ENCODE results near the gene SPACDR. TPM values are rescaled to one million over a fixed set of nuclear protein-coding genes. Genes with fewer than 3 reads are reported as not detected.
A peak's percentile ranks its signal among the peaks of the same experiment; 100 is the strongest.

Gene SPACDR
- polyA plus RNA-seq, 1 donor (not counting 4 experiments of a cell fraction or from before 2014, with no cell fraction given): 0.37 TPM

- peak overlapping the region; percentile 67 for H3K4me2 ChIP-seq (ENCODE audit: control insufficient read depth, extremely low read depth, insufficient read depth, low read depth, low read length)
- peaks cover 0 to 13% of the 10 kb centered on the region in 2 experiments for H3K36me3 ChIP-seq (ENCODE audit: control insufficient read depth in 2 of 2, extremely low read depth in 1 of 2, insufficient read depth in 2 of 2, low read length in 2 of 2)
- H3K27ac ChIP-seq (ENCODE audit: control insufficient read depth, insufficient read depth, low read length): peak overlapping the region; percentile 31
- dilution Hi-C loops (cut with MboI; ENCODE audit: extremely low pct_ligation_motif_present, low sequenced_read_pairs): no loop called here
- FAIRE-seq (no peak), DNase-seq (ENCODE audit: low read depth, low spot score) (no peak)
- H3K79me2 ChIP-seq (ENCODE audit: control insufficient read depth, insufficient read depth, low read length): peaks cover 23% of the 10 kb centered on the region
- H3K27me3 ChIP-seq (ENCODE audit: control insufficient read depth, extremely low read depth, insufficient read depth, low read length): no peaks in the 10 kb centered on the region
- peak overlapping the region; percentile 51 for H2AFZ ChIP-seq (ENCODE audit: control insufficient read depth, low read length)
- no peaks in the 10 kb centered on the region for H3K9me1 ChIP-seq (ENCODE audit: control insufficient read depth, extremely low read depth, insufficient read depth, low read length)
- H4K20me1 ChIP-seq (ENCODE audit: control insufficient read depth, extremely low read depth, insufficient read depth, low read length): no peaks in the 10 kb centered on the region
- H3K4me1 ChIP-seq (ENCODE audit: control insufficient read depth, extremely low read depth, insufficient read depth, low read length): peaks cover 30% of the 10 kb centered on the region
- peak overlapping the region; percentile 1 for H3K9ac ChIP-seq (ENCODE audit: control insufficient read depth, extremely low read depth, insufficient read depth, low read length)
- H3K9me3 ChIP-seq (ENCODE audit: control insufficient read depth, low read depth, low read length): no peaks in the 10 kb centered on the region
- peak overlapping the region in 1 of 3 experiments; percentile 49 for H3K4me3 ChIP-seq (ENCODE audit: control insufficient read depth in 2 of 3, extremely low read depth in 1 of 3, insufficient read depth in 2 of 3, low read depth in 1 of 3, low read length in 3 of 3)
- no peak for TF ChIP-seq CTCF (optimal IDR thresholded peaks at IDR 0.05 in 1 of 3, IDR thresholded peaks at IDR 0.05 in 1 of 3, conservative IDR thresholded peaks at IDR 0.05 in 1 of 3; ENCODE audit: extremely low read depth in 1 of 3, insufficient read depth in 2 of 3, low read length in 3 of 3)
- no peak for TF ChIP-seq EZH2 (IDR thresholded peaks at IDR 0.05; ENCODE audit: low read length)
Observed at GRCh38 chr7:100472854-100473499, 8.9 kb upstream of the SPACDR start.

- Histone ChIP-seq H3K9ac (ENCODE audit: control insufficient read depth, extremely low read depth, insufficient read depth, low read length) (peak overlapping the region; percentile 1), H2AFZ (ENCODE audit: control insufficient read depth, low read length) (peak overlapping the region; percentile 51), H3K4me3 (ENCODE audit: control insufficient read depth in 2 of 3, extremely low read depth in 1 of 3, insufficient read depth in 2 of 3, low read depth in 1 of 3, low read length in 3 of 3) (peak overlapping the region in 1 of 3 experiments; percentile 49), H3K36me3 (ENCODE audit: control insufficient read depth in 2 of 2, extremely low read depth in 1 of 2, insufficient read depth in 2 of 2, low read length in 2 of 2) (peaks cover 6 to 17% of the 10 kb centered on the region in 2 experiments), H3K79me2 (ENCODE audit: control insufficient read depth, insufficient read depth, low read length) (peaks cover 16% of the 10 kb centered on the region), H4K20me1 (ENCODE audit: control insufficient read depth, extremely low read depth, insufficient read depth, low read length) (no peaks in the 10 kb centered on the region), H3K9me3 (ENCODE audit: control insufficient read depth, low read depth, low read length) (no peaks in the 10 kb centered on the region), H3K4me2 (ENCODE audit: control insufficient read depth, extremely low read depth, insufficient read depth, low read depth, low read length) (peak overlapping the region; percentile 67), H3K4me1 (ENCODE audit: control insufficient read depth, extremely low read depth, insufficient read depth, low read length) (peaks cover 28% of the 10 kb centered on the region), H3K9me1 (ENCODE audit: control insufficient read depth, extremely low read depth, insufficient read depth, low read length) (no peaks in the 10 kb centered on the region), H3K27ac (ENCODE audit: control insufficient read depth, insufficient read depth, low read length) (peak overlapping the region; percentile 31), H3K27me3 (ENCODE audit: control insufficient read depth, extremely low read depth, insufficient read depth, low read length) (no peaks in the 10 kb centered on the region)
- dilution Hi-C loops (cut with MboI; ENCODE audit: extremely low pct_ligation_motif_present, low sequenced_read_pairs): no loop called here
- TF ChIP-seq EZH2 (IDR thresholded peaks at IDR 0.05; ENCODE audit: low read length): no peak
- no peak for TF ChIP-seq CTCF (optimal IDR thresholded peaks at IDR 0.05 in 1 of 3, IDR thresholded peaks at IDR 0.05 in 1 of 3, conservative IDR thresholded peaks at IDR 0.05 in 1 of 3; ENCODE audit: extremely low read depth in 1 of 3, insufficient read depth in 2 of 3, low read length in 3 of 3)
- FAIRE-seq (no peak), DNase-seq (ENCODE audit: low read depth, low spot score) (no peak)
Observed at GRCh38 chr7:100472121-100472851, 8.2 kb upstream of the SPACDR start.

Data from keratinocyte (primary cell).